HEK293 (cell line): ENCODE results near the gene GOLIM4.

ENCODE experiments used
- ATF2 ChIP-seq: fragments of 450-650 bp; formaldehyde crosslinking; IDR thresholded peaks from 2 replicates; pipeline ENCODE4 v1.5.1; 2016; ENCODE audit warnings: missing biosample characterization, missing genetic modification characterization, low read depth
- FEZF1 ChIP-seq: fragments of 450-650 bp; formaldehyde crosslinking; IDR thresholded peaks from 2 replicates; pipeline ENCODE4 v1.5.1; 2016; ENCODE audit warnings: missing biosample characterization, missing genetic modification characterization
- GFI1B ChIP-seq: fragments of 450-650 bp; formaldehyde crosslinking; IDR thresholded peaks from 2 replicates; pipeline ENCODE4 v1.5.1; 2016; ENCODE audit warnings: missing biosample characterization, missing genetic modification characterization
- HIC1 ChIP-seq: fragments of 450-650 bp; formaldehyde crosslinking; IDR thresholded peaks from 2 replicates; pipeline ENCODE4 v1.5.1; 2016; ENCODE audit warnings: missing biosample characterization, missing genetic modification characterization
- HOXD13 ChIP-seq: sonication (generic); formaldehyde crosslinking; IDR thresholded peaks from 2 replicates; pipeline ENCODE4 v1.8.0; 2022; ENCODE audit warnings: missing genetic modification reagents, borderline replicate concordance
- KLF16 ChIP-seq: fragments of 450-650 bp; formaldehyde crosslinking; IDR thresholded peaks from 2 replicates; pipeline ENCODE4 v1.5.1; 2017; ENCODE audit warnings: missing biosample characterization, missing genetic modification characterization
- KLF9 ChIP-seq: fragments of 450-650 bp; formaldehyde crosslinking; IDR thresholded peaks from 2 replicates; pipeline ENCODE4 v1.5.1; 2016; ENCODE audit warnings: missing biosample characterization, missing genetic modification characterization, low read depth
- OVOL3 ChIP-seq: fragments of 450-650 bp; formaldehyde crosslinking; IDR thresholded peaks from 2 replicates; pipeline ENCODE4 v1.5.1; 2016; ENCODE audit warnings: missing biosample characterization, missing genetic modification characterization
- PBX3 ChIP-seq: sonication (generic); formaldehyde crosslinking; IDR thresholded peaks from 2 replicates; pipeline ENCODE4 v1.8.1; 2022; ENCODE audit warnings: mild to moderate bottlenecking, moderate library complexity, missing genetic modification reagents
- SP2 ChIP-seq: fragments of 450-650 bp; formaldehyde crosslinking; IDR thresholded peaks from 2 replicates; pipeline ENCODE4 v1.5.1; 2016; ENCODE audit warnings: missing biosample characterization, missing genetic modification characterization
- YY2 ChIP-seq: fragments of 450-650 bp; formaldehyde crosslinking; IDR thresholded peaks from 2 replicates; pipeline ENCODE4 v1.5.1; 2016; ENCODE audit warnings: missing biosample characterization, missing genetic modification characterization
- ZBTB11 ChIP-seq: fragments of 450-650 bp; formaldehyde crosslinking; conservative IDR thresholded peaks from 2 replicates; pipeline ENCODE4 v1.5.1; 2016; ENCODE audit warnings: low read depth, missing biosample characterization, missing genetic modification characterization
- ZBTB17 ChIP-seq: fragments of 450-650 bp; formaldehyde crosslinking; IDR thresholded peaks from 2 replicates; pipeline ENCODE4 v1.5.1; 2016; ENCODE audit warnings: missing biosample characterization, missing genetic modification characterization
- ZEB2 ChIP-seq: fragments of 450-650 bp; formaldehyde crosslinking; IDR thresholded peaks from 2 replicates; pipeline ENCODE4 v1.5.1; 2016; ENCODE audit warnings: missing biosample characterization, missing genetic modification characterization
- ZFP69B ChIP-seq: fragments of 450-650 bp; formaldehyde crosslinking; IDR thresholded peaks from 2 replicates; pipeline ENCODE4 v1.5.1; 2016; ENCODE audit warnings: missing biosample characterization, missing genetic modification characterization
- ZNF140 ChIP-seq: fragments of 450-650 bp; formaldehyde crosslinking; IDR thresholded peaks from 2 replicates; pipeline ENCODE4 v1.5.1; 2016; ENCODE audit warnings: missing biosample characterization, missing genetic modification characterization
- ZNF211 ChIP-seq: fragments of 450-650 bp; formaldehyde crosslinking; IDR thresholded peaks from 2 replicates; pipeline ENCODE4 v1.5.1; 2016; ENCODE audit warnings: low read depth, missing biosample characterization, missing genetic modification characterization
- ZNF248 ChIP-seq: fragments of 450-650 bp; formaldehyde crosslinking; IDR thresholded peaks from 2 replicates; pipeline ENCODE4 v1.5.1; 2017; ENCODE audit warnings: missing biosample characterization, missing genetic modification characterization
- ZNF266 ChIP-seq: fragments of 450-650 bp; formaldehyde crosslinking; IDR thresholded peaks from 2 replicates; pipeline ENCODE4 v1.5.1; 2016; ENCODE audit warnings: missing biosample characterization, missing genetic modification characterization, low read depth
- ZNF311 ChIP-seq: fragments of 450-650 bp; formaldehyde crosslinking; IDR thresholded peaks from 2 replicates; pipeline ENCODE4 v1.5.1; 2017; ENCODE audit warnings: missing biosample characterization, missing genetic modification characterization, borderline replicate concordance
- ZNF341 ChIP-seq: fragments of 450-650 bp; formaldehyde crosslinking; IDR thresholded peaks from 2 replicates; pipeline ENCODE4; 2016; ENCODE audit warnings: low read depth, missing biosample characterization, missing genetic modification characterization
- ZNF362 ChIP-seq: fragments of 450-650 bp; formaldehyde crosslinking; IDR thresholded peaks from 2 replicates; pipeline ENCODE4 v1.5.1; 2016; ENCODE audit warnings: missing biosample characterization, missing genetic modification characterization
- ZNF391 ChIP-seq: fragments of 450-650 bp; formaldehyde crosslinking; IDR thresholded peaks from 2 replicates; pipeline ENCODE4 v1.5.1; 2016; ENCODE audit warnings: low read depth, missing biosample characterization, missing genetic modification characterization, borderline replicate concordance
- ZNF518A ChIP-seq: fragments of 450-650 bp; formaldehyde crosslinking; conservative IDR thresholded peaks from 2 replicates; pipeline ENCODE4 v1.5.1; 2016; ENCODE audit warnings: low read depth, missing biosample characterization, missing genetic modification characterization
- ZNF529 ChIP-seq: fragments of 450-650 bp; formaldehyde crosslinking; IDR thresholded peaks from 2 replicates; pipeline ENCODE4 v1.5.1; 2017; ENCODE audit warnings: missing genetic modification characterization, missing biosample characterization; ENCODE audit not compliant: insufficient replicate concordance
- ZNF621 ChIP-seq: fragments of 450-650 bp; formaldehyde crosslinking; IDR thresholded peaks from 2 replicates; pipeline ENCODE4 v1.5.1; 2017; ENCODE audit warnings: missing biosample characterization, missing genetic modification characterization

The GOLIM4 gene

GRCh38 chr3:168095611-168096209 is at the start of gene GOLIM4 (continued):
- TF ChIP-seq ATF2 (no peak), GFI1B (tag by site-specific recombination) (no peak), ZNF248 (tag by site-specific recombination) (no peak), FEZF1 (tag by site-specific recombination) (no peak), ZNF391 (tag by site-specific recombination) (no peak), ZNF266 (tag by site-specific recombination) (no peak), ZNF362 (tag by site-specific recombination) (no peak), ZNF140 (no peak), YY2 (tag by site-specific recombination) (no peak), ZFP69B (tag by site-specific recombination) (peak; percentile 21; the same call in 1 of the 2 replicates), ZEB2 (tag by site-specific recombination) (peak; percentile 58), ZNF518A (tag by site-specific recombination) (no peak), SP2 (tag by site-specific recombination) (peak; percentile 97), ZNF621 (no peak), ZNF341 (peak; percentile 100), ZNF529 (tag by site-specific recombination) (no peak), ZBTB17 (no peak), HOXD13 (CRISPR knock-in tag) (no peak), KLF9 (tag by site-specific recombination) (peak; percentile 20), HIC1 (tag by site-specific recombination) (peak; percentile 98), PBX3 (CRISPR knock-in tag) (peak; percentile 85; the same call in 1 of the 2 replicates), KLF16 (tag by site-specific recombination) (peak; percentile 28; the same call in 1 of the 2 replicates), ZBTB11 (tag by site-specific recombination) (no peak), ZNF311 (no peak), ZNF211 (tag by site-specific recombination) (no peak), OVOL3 (tag by site-specific recombination) (no peak)
